HT-29 (cell line): ENCODE data around the gene ANKRD11. TPM values are rescaled to one million over a fixed set of nuclear protein-coding genes. Genes with fewer than 3 reads are reported as not detected.
A peak's percentile ranks its signal among the peaks of the same experiment; 100 is the strongest.

ENCODE experiments used
- DNase-seq: peaks from one replicate; pipeline ENCODE4 v3.0.0-alpha.2; 2015; ENCODE audit warnings: low spot score
- total RNA-seq: library from RNA; depleted of rRNA; stranded (reverse); fragments of >200 nt; shearing (Covaris generic); gene quantifications from 2 replicates; pipeline ENCODE4 v1.2.3, GENCODE V29; 2014; rRNA removed

The ANKRD11 gene
- 92.5 and 122 TPM in 2 replicates for total RNA-seq

- DNase-seq = peak; percentile 98
Observed at GRCh38 chr16:89490439-89491237, at the start of gene ANKRD11. Gene ANKRD11, minus strand, starts transcription at chr16:89490561. Its CDS starts 173,542 bp downstream, at chr16:89317019.

GRCh38 chr16:89538286-89538685 is 47.9 kb upstream of the ANKRD11 start:
- DNase-seq = no peak

- no peak for DNase-seq
Observed at GRCh38 chr16:89537549-89537925, 47.2 kb upstream of the ANKRD11 start.

DNA sequence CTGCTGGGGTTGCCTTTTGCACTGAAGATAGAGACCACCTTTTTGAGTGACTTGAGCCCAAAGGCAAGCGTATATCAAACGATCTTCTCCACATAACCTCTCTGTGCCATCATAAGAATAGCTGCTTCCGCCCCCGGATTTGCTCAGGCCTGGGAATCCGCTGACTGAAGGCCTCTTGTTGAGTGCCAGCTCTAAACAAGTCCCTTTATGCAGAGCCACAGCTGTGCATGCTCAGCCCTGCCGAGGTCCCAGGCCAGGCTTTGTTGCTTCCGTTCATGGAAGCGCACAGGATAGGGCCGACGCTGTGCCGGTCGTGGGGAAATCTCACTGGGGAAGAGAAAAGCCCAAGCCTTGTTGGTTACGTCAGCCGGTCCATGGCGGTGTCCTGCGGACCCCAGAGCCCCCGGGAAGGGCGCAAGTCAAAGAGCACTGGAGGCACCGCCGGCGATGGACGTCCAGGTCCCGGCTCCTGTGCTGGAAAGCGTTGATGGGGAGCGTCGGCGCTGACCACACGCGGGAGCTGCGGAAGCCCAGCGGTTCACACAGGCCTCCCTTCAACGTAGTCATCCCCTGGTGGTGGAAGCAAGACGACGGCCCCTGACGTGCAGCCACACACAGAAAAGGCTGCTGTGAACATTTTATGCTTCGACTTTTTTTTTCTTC is 46.7 kb upstream of the ANKRD11 start:
- DNase-seq = no peak

DNA sequence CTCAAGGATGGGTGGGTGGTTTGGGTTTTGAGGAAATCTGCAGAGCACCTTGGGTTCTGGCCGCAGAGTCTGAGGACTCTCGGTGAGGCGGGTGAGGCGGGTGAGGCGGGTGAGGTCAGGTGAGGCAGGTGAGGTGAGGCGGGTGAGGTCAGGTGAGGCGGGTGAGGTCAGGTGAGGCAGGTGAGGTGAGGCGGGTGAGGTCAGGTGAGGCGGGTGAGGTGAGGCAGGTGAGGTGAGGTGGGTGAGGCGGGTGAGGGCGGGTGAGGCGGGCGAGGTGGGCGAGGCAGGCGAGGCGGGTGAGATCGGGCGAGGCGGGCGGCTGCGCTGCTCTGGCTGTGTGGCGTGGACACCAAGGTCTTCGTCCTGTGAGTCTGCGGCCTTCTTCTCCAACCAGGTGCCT is 46.0 kb upstream of the ANKRD11 start:
- no peak for DNase-seq

DNA sequence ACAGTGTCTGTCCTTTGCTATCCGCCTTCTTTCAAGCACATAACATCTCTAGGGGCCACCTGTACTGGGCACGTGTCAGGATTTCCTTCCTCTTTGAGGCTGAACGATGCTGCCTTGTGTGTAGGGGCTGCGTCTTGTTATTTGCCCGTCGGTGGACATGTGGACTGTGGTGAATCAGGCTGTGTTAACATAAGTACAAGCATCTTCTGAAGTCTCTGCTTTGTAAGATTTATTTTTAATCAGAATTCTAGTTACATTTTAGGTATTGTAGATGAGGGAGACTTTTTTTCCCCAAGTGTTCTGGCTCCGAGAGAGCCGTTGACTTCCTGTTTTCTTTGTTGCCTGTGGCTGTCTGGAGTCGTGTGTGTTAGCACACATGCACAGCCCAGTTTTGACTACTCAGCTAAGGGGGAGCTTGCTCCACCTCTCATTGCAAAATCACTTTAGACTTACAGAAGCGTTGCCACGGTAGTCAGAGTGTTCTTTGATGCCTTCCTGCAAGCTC is 43.9 kb upstream of the ANKRD11 start:
- no peak for DNase-seq

GRCh38 chr16:89531821-89532526 is 41.6 kb upstream of the ANKRD11 start:
- DNase-seq = no peak

GRCh38 chr16:89530401-89531381 is 40.3 kb upstream of the ANKRD11 start:
- no peak for DNase-seq

GRCh38 chr16:89529097-89529496 is 38.7 kb upstream of the ANKRD11 start:
- DNase-seq = no peak

DNA sequence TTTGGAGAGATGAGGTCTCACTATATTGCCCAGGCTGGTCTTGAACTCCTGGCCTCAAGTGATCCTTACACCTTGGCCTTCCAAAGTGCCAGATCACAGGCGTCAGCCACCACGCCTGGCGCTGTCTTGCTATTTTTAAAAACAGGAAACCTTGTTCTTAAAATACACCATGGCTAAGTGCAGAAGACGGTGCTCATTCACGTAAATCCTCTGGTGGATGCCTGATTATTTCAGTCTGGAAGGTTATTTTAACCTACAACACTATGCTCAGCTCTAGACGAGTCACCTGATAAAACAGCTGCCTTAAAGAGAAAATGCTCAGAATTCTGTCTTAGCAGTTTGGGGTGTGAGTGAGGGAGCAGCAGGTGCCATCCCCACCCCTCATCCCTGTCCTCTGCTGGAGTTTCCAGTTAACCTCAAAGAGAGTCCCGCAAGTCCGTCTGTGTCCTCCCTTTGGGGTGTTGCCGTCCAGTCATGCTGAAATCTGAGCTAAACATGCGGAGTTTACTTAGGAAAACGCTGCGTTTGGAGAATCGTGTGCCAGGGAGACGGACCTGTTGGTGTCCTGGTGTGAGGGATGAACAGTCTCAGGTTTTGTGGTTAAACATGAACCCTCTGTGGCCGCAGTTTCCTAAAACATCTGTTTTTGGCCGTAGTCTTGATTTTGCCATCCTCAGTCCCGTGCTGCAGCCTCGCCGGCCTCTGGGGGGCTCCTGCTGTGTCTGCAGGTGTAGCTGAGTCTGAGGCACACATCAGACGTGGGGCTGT is 35.0 kb upstream of the ANKRD11 start:
- DNase-seq = no peak

- DNase-seq = no peak
Observed at GRCh38 chr16:89523680-89524344, 33.5 kb upstream of the ANKRD11 start.

GRCh38 chr16:89522287-89522686 is 31.9 kb upstream of the ANKRD11 start:
- no peak for DNase-seq

GRCh38 chr16:89519881-89520280 is 29.5 kb upstream of the ANKRD11 start:
- DNase-seq = no peak

DNA sequence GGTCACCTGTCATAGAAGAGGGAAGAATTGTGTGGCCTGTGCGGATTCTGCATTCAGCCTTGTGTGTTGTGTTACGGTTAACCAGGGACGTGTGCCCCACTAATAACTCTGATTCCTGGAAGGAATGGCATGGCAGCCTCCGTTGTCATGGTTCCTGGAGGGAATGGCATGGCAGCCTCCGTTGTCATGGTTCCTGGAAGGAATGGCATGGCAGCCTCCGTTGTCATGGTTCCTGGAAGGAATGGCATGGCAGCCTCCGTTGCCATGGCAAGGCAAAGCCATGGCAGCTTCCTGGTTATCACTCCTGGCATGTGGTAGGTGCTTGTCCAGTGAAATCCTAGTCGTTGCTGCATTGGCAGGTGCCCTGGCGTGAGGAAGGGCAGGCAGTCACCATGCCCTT is 26.8 kb upstream of the ANKRD11 start:
- no peak for DNase-seq

- DNase-seq = no peak
Observed at GRCh38 chr16:89512453-89512852, 22.1 kb upstream of the ANKRD11 start.

DNA sequence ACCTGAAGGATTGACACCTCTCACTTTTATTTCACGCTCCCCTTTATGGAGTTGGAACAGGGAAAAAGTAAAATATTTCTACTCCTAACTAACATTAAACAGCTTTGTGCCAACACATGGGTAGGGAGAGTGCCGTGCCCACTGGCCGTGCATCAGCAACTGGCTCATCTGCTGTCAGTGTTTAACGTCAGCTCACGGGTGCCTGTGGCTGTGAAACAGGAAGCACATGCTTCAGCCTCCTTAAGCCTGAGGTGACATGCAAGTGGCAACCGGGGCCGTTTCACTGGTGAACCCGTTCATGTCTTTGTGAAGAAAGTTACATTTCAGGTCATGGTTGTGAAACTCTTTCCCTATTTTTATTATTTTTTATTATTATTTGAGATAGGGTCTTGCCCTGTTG is 21.0 kb upstream of the ANKRD11 start:
- no peak for DNase-seq

- DNase-seq = no peak
Observed at GRCh38 chr16:89510526-89510925, 20.2 kb upstream of the ANKRD11 start.

DNA sequence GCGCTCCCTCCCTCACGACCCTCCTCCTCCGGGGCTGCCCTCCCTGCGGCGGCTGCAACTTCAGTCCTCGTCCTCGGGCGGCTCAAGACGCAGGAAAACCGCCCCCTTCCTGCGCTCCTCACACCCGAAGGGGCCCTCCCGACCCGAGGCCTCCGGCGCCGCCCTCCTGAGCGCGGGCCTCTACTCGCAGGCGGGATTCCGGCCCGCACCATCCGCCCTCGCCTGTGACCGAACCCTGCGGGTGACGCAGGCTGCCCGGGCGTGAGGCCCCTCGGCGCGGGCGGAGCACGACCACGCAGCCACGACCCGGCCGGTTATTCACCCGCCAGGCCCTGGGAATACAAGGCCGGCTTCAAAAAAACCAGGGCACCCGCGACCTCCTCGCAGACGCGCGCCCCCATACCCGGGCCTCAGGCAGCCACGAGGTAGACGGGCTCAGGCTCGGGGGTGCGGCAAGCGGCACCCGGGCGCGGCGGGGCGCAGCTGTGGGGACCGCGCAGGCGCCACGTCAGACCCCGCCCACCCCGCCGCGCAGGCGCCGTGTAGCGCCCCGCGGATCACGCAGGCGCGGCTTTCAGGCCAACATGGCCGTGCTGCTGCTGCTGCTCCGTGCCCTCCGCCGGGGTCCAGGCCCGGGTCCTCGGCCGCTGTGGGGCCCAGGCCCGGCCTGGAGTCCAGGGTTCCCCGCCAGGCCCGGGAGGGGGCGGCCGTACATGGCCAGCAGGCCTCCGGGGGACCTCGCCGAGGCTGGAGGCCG is 17.7 kb upstream of the ANKRD11 start, which contains the start of gene SPG7:
Gene SPG7 (plus strand): TSS at position 570 of the 757 bp plus-strand sequence. CDS start 15 bp downstream, at position 585.
- peak; percentile 90 for DNase-seq
